Endothelial cell of umbilical vein (primary cell): ENCODE measurements around the gene KRT6A. TPM values are rescaled to one million over a fixed set of nuclear protein-coding genes. Genes with fewer than 3 reads are reported as not detected.

Experiments
- BruUV-seq: library from RNA; stranded (reverse); fragments of 400-500 nt; replicated peaks from 2 replicates; lab custom pipeline; 2021; lab: Mats Ljungman, UMichigan
- CTCF ChIA-PET: fragments of 300-600, 350-600 bp; sonication (Branson Sonifier 250); formaldehyde crosslinking; loops from one replicate; lab custom pipeline; 2021; ENCODE audit warnings: antibody characterized with exemption, inconsistent platforms; lab: Charles Lee
- POLR2A ChIA-PET: fragments of 300-600, 350-600 bp; sonication (Branson Sonifier 250); formaldehyde crosslinking; loops from one replicate; lab custom pipeline; 2021; ENCODE audit warnings: antibody characterized with exemption, inconsistent platforms; lab: Charles Lee
- DNase-seq: peaks from one replicate; pipeline ENCODE4 v3.0.0-alpha.2; 2011; ENCODE audit warnings: low read depth, low spot score
- FAIRE-seq: peaks from 2 replicates; lab custom pipeline; 2011; peaks lifted over from hg19 to GRCh38; lab: Jason Lieb, UNC
- H2AFZ ChIP-seq: 2 replicates; pipeline ENCODE4 v1.6.0; 2012; ENCODE audit warnings: low read depth, low read length, control low read depth, inconsistent platforms
- H3K27ac ChIP-seq: 2 replicates; pipeline ENCODE4 v1.5.1; 2011; ENCODE audit warnings: low read depth, mild to moderate bottlenecking, control low read depth, low read length, moderate library complexity; ENCODE audit not compliant: insufficient read depth
- H3K27me3 ChIP-seq, 2 experiments: 2 replicates each; pipeline versions ENCODE4 v1.6.0 to v1.6.1; 2011; ENCODE audit warnings: low read length in 2 of 2, mixed read lengths in 1 of 2; ENCODE audit not compliant: control insufficient read depth in 2 of 2, insufficient read depth in 2 of 2
- H3K36me3 ChIP-seq, 2 experiments: 2 replicates in 1 of 2; 3 replicates in 1 of 2; pipeline ENCODE4 v1.5.1; 2011; ENCODE audit warnings: low read length in 2 of 2, mild to moderate bottlenecking in 1 of 2, moderate library complexity in 1 of 2; ENCODE audit not compliant: control insufficient read depth in 2 of 2, insufficient read depth in 2 of 2; ENCODE audit errors: extremely low read depth in 1 of 2
- H3K4me1 ChIP-seq: 3 replicates; pipeline ENCODE4 v1.5.1; 2011; ENCODE audit warnings: mild to moderate bottlenecking, low read length; ENCODE audit not compliant: control insufficient read depth, insufficient read depth; ENCODE audit errors: extremely low read depth
- H3K4me2 ChIP-seq: 2 replicates; pipeline ENCODE4 v1.6.1; 2011; ENCODE audit warnings: low read length, control low read depth, mixed read lengths; ENCODE audit not compliant: insufficient read depth
- H3K4me3 ChIP-seq, 3 experiments: fragments of 200-600 bp in 1 of 3; sonication (generic), shearing (Covaris generic) in 1 of 3; replicated peaks in 1 of 3; 2 replicates each; pipeline ENCODE4 v1.5.1; 2011 to 2016; ENCODE audit warnings: control low read depth in 3 of 3, low read length in 3 of 3, mild to moderate bottlenecking in 2 of 3, inconsistent platforms in 1 of 3, low read depth in 1 of 3, moderate library complexity in 1 of 3; ENCODE audit not compliant: insufficient read depth in 1 of 3
- H3K79me2 ChIP-seq: 2 replicates; pipeline ENCODE4 v1.6.0; 2012; ENCODE audit warnings: low read length, inconsistent platforms; ENCODE audit not compliant: control insufficient read depth, insufficient read depth
- H3K9ac ChIP-seq: replicated peaks from 2 replicates; pipeline ENCODE3; 2011; ENCODE audit warnings: low read length, control low read depth; ENCODE audit not compliant: insufficient read depth; ENCODE audit errors: extremely low read depth
- H3K9me1 ChIP-seq: replicated peaks from 3 replicates; pipeline ENCODE4 v1.6.0; 2011; ENCODE audit warnings: mild to moderate bottlenecking, low read length; ENCODE audit not compliant: control insufficient read depth, insufficient read depth; ENCODE audit errors: extremely low read depth
- H3K9me3 ChIP-seq: replicated peaks from 2 replicates; pipeline ENCODE4 v1.5.1; 2012; ENCODE audit warnings: low read length, inconsistent platforms; ENCODE audit not compliant: control insufficient read depth, insufficient read depth
- H4K20me1 ChIP-seq: replicated peaks from 2 replicates; pipeline ENCODE3; 2011; ENCODE audit warnings: mild to moderate bottlenecking, low read length; ENCODE audit not compliant: control insufficient read depth, insufficient read depth; ENCODE audit errors: extremely low read depth
- EZH2 ChIP-seq: IDR thresholded peaks from 2 replicates; pipeline ENCODE4 v1.6.1; 2012; ENCODE audit warnings: borderline replicate concordance, low read depth, mild to moderate bottlenecking, moderate library complexity, low read length, inconsistent platforms; ENCODE audit not compliant: severe bottlenecking
- FOS ChIP-seq: IDR thresholded peaks from 2 replicates; pipeline ENCODE4 v1.6.1; 2011; ENCODE audit warnings: mild to moderate bottlenecking, low read length, moderate library complexity, borderline replicate concordance; ENCODE audit not compliant: insufficient read depth
- GATA2 ChIP-seq: IDR thresholded peaks from 2 replicates; pipeline ENCODE4 v1.7.0; 2011; ENCODE audit warnings: low read depth, mild to moderate bottlenecking, moderate library complexity, mixed read lengths, low read length; ENCODE audit not compliant: insufficient read length, insufficient read depth
- JUN ChIP-seq: IDR thresholded peaks from 2 replicates; pipeline ENCODE4 v1.6.1; 2011; ENCODE audit warnings: borderline replicate concordance, low read depth; ENCODE audit not compliant: insufficient read length, insufficient read depth
- MAX ChIP-seq: IDR thresholded peaks from 2 replicates; pipeline ENCODE4 v1.6.1; 2011; ENCODE audit not compliant: insufficient read depth, insufficient read length
- MYC ChIP-seq: IDR thresholded peaks from one replicate; pipeline ENCODE4 v1.6.1; 2011; ENCODE audit warnings: mild to moderate bottlenecking, low read depth, low read length
- POLR2A ChIP-seq: IDR thresholded peaks from 2 replicates; pipeline ENCODE4 v1.6.1; 2012; ENCODE audit warnings: low read depth, mild to moderate bottlenecking, control low read depth, low read length
- POLR2AphosphoS5 ChIP-seq: IDR thresholded peaks from 2 replicates; pipeline ENCODE4 v1.6.1; 2012; ENCODE audit warnings: low read depth, mild to moderate bottlenecking, control low read depth, low read length, moderate library complexity; ENCODE audit not compliant: insufficient read depth
- dilution Hi-C: fragments of 300-500 bp; cut with MboI; formaldehyde crosslinking; loops from one replicate; pipeline ENCODE4 v1.15.0; 2019; ENCODE audit warnings: low sequenced_read_pairs; ENCODE audit not compliant: extremely low pct_ligation_motif_present
- intact Hi-C: fragments of 100-400 bp; cut with micrococcal nuclease; formaldehyde crosslinking; loops from one replicate; pipeline ENCODE4 v1.10.0; 2022
- polyA plus RNA-seq, 4 experiments: library from polyadenylated mRNA; depleted of rRNA in 3 of 4; stranded (reverse) in 3 of 4; unstranded in 1 of 4; fragments of >200 nt; gene quantifications; 2 replicates each; pipeline versions ENCODE4 v1.2.1 to v1.2.3, GENCODE V29; 2011 to 2012; ENCODE audit warnings: missing spikeins in 1 of 4
- total RNA-seq: library from RNA; stranded (reverse); gene quantifications from 2 replicates; pipeline ENCODE4 v1.2.3, GENCODE V29; 2021

Gene KRT6A
- total and polyA plus RNA-seq, 2 donors (not counting 3 experiments of a cell fraction or from before 2014, with no cell fraction given): 0.64 TPM; not detected in 1

GRCh38 chr12:52518574-52519386 is 25.7 kb upstream of the KRT6A start:
- no TSS peak for BruUV-seq
- no peak overlapping the region for H3K4me3 ChIP-seq
- DNase-seq (no peak), FAIRE-seq (no peak)
- no peaks in the 10 kb centered on the region for H3K4me1 ChIP-seq
- no peak overlapping the region for H3K9ac ChIP-seq
- intact Hi-C loops (no loop called here), dilution Hi-C loops (no loop called here)
- no peak overlapping the region for H3K4me2 ChIP-seq
- ChIA-PET POLR2A (no interaction called here), CTCF (interaction anchor here (1.1 kb wide), 1 partner anchor 11 kb away, joined by 3 read pairs; no protein-coding TSS in a partner anchor)
- no peaks in the 10 kb centered on the region for H3K36me3 ChIP-seq
- H2AFZ ChIP-seq: no peak overlapping the region
- no peaks in the 10 kb centered on the region for H3K27me3 ChIP-seq
- no peaks in the 10 kb centered on the region for H4K20me1 ChIP-seq
- no peaks in the 10 kb centered on the region for H3K9me1 ChIP-seq
- no peaks in the 10 kb centered on the region for H3K79me2 ChIP-seq
- no peaks in the 10 kb centered on the region for H3K9me3 ChIP-seq
- TF ChIP-seq GATA2 (no peak), POLR2AphosphoS5 (no peak), MYC (no peak), FOS (no peak)
- no peak overlapping the region for H3K27ac ChIP-seq

DNA sequence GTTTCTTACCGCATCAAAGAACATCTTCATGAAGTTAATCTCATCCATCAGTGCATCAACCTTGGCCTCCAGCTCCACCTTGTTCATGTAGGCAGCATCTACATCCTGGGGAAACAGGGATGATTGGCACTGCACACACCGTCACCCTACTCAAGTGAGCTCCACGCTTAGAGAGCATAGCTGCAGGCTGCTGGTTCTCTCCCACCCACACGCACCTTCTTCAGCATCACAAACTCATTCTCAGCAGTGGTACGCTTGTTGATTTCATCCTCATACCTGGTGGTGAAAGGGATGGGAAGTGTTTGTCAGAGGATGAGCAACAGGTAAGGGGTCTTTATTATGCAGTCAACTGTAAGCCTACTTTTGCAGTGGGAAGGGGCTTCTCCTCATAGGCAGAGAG is 24.8 kb upstream of the KRT6A start:
- dilution Hi-C loops: no loop called here
- TF ChIP-seq GATA2 (no peak), EZH2 (no peak), MAX (no peak), POLR2A (no peak), JUN (no peak), POLR2AphosphoS5 (no peak)
- POLR2A ChIA-PET: no interaction called here
- no peak overlapping the region for H3K9ac ChIP-seq
- no peak for DNase-seq
- H3K27ac ChIP-seq: no peak overlapping the region
- no peaks in the 10 kb centered on the region for H3K36me3 ChIP-seq
- no peak for FAIRE-seq
- H3K4me3 ChIP-seq: no peak overlapping the region
- no peaks in the 10 kb centered on the region for H3K9me1 ChIP-seq
- no peaks in the 10 kb centered on the region for H4K20me1 ChIP-seq
- intact Hi-C loops: no loop called here
- CTCF ChIA-PET: no interaction called here
- H2AFZ ChIP-seq: no peak overlapping the region
- H3K9me3 ChIP-seq: no peaks in the 10 kb centered on the region
- no peaks in the 10 kb centered on the region for H3K4me1 ChIP-seq
- no TSS peak for BruUV-seq
- H3K27me3 ChIP-seq: no peaks in the 10 kb centered on the region
- no peaks in the 10 kb centered on the region for H3K79me2 ChIP-seq
- no peak overlapping the region for H3K4me2 ChIP-seq
